Astrocyte of the spinal cord (primary cell): Measurements from ENCODE around the gene RNF220.

Source experiments
- DNase-seq: peaks from one replicate; pipeline ENCODE4 v3.0.0; 2011; ENCODE audit warnings: low read depth, low spot score
- H3K4me3 ChIP-seq: 2 replicates; pipeline ENCODE4 v1.5.1; 2011; ENCODE audit warnings: low read depth, mild to moderate bottlenecking, low read length, moderate library complexity
- CTCF ChIP-seq: IDR thresholded peaks from 2 replicates; pipeline ENCODE4 v1.5.1; 2012; ENCODE audit warnings: low read depth, mild to moderate bottlenecking, low read length, inconsistent platforms
- in situ Hi-C: cut with HindIII; loops from 2 replicates; pipeline ENCODE4 v1.10.0; 2017; ENCODE audit warnings: low sequenced_read_pairs

The RNF220 gene

GRCh38 chr1:44511363-44511762, 106.3 kb downstream of the RNF220 start:
- no peak for DNase-seq
- in situ Hi-C loops: no loop called here

GRCh38 chr1:44511769-44512168, 106.7 kb downstream of the RNF220 start:
- no peak overlapping the region for H3K4me3 ChIP-seq
- no peak for DNase-seq
- in situ Hi-C loops: no loop called here
- no peak for TF ChIP-seq CTCF

More at GRCh38 chr1:44511363-44511762, 106.3 kb downstream of the RNF220 start:
- no peak overlapping the region for H3K4me3 ChIP-seq
- TF ChIP-seq CTCF: no peak

GRCh38 chr1:44512313-44512885, 107.3 kb downstream of the RNF220 start:
- H3K4me3 ChIP-seq: no peak overlapping the region
- in situ Hi-C loops: no loop called here
- TF ChIP-seq CTCF: no peak
- DNase-seq: no peak

GRCh38 chr1:44513111-44513510, 108.1 kb downstream of the RNF220 start:
- no peak for TF ChIP-seq CTCF
- no peak overlapping the region for H3K4me3 ChIP-seq
- DNase-seq: no peak
- in situ Hi-C loops: no loop called here

- in situ Hi-C loops: no loop called here
- no peak for TF ChIP-seq CTCF
- H3K4me3 ChIP-seq: no peak overlapping the region
These were observed 109.6 kb downstream of the RNF220 start for GRCh38 chr1:44514673-44515072.

GRCh38 chr1:44515416-44515815, 110.4 kb downstream of the RNF220 start:
- peak; percentile 22 for DNase-seq
- in situ Hi-C loops: no loop called here
- TF ChIP-seq CTCF: no peak
- H3K4me3 ChIP-seq: no peak overlapping the region

More at GRCh38 chr1:44514673-44515072, 109.6 kb downstream of the RNF220 start:
- DNase-seq: no peak
